ENCODE results near the gene DPF3.

DNA sequence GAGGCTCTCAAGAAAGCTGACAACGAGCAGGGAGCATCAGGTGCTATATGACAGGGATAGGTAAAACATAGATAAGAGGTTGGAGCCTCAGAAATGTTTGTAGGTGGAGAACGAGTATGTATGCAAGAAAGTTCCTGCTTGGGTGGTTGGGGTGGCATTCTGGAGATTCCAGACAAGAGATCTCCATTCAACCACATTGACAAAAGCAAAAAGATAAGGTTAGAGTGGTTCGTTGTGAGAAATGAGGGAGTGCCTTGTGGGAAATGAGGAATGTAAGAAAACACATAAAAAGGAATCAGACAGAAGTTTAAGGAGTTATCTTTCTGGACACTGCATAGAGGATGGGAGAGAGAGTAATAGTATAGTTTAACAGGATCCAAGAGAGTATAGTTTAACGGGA is 290.3 kb downstream of the DPF3 start:
- TF ChIP-seq, protein P1, sequence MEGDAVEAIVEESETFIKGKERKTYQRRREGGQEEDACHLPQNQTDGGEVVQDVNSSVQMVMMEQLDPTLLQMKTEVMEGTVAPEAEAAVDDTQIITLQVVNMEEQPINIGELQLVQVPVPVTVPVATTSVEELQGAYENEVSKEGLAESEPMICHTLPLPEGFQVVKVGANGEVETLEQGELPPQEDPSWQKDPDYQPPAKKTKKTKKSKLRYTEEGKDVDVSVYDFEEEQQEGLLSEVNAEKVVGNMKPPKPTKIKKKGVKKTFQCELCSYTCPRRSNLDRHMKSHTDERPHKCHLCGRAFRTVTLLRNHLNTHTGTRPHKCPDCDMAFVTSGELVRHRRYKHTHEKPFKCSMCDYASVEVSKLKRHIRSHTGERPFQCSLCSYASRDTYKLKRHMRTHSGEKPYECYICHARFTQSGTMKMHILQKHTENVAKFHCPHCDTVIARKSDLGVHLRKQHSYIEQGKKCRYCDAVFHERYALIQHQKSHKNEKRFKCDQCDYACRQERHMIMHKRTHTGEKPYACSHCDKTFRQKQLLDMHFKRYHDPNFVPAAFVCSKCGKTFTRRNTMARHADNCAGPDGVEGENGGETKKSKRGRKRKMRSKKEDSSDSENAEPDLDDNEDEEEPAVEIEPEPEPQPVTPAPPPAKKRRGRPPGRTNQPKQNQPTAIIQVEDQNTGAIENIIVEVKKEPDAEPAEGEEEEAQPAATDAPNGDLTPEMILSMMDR (IDR thresholded peaks at IDR 0.05; ENCODE audit: low read depth, low read length, poor library complexity, severe bottlenecking), result no peak
- no peak for TF ChIP-seq EZH2phosphoT487 (IDR thresholded peaks at IDR 0.05; ENCODE audit: borderline replicate concordance, low read length)
